ENCODE measurements around the gene PLPPR3.

GRCh38 chr19:772730-773436 lies 48.9 kb downstream of the PLPPR3 start:
- TF ChIP-seq POLR2AphosphoS5 (IDR thresholded peaks at IDR 0.05; ENCODE audit: low read depth) (no peak), CTCF (IDR thresholded peaks at IDR 0.05; ENCODE audit: insufficient read depth, low read length) (no peak), SPI1 (IDR thresholded peaks at IDR 0.05; ENCODE audit: borderline replicate concordance, low read depth) (no peak), REST (IDR thresholded peaks at IDR 0.05; ENCODE audit: insufficient replicate concordance, low read depth) (no peak)
